Measurements from ENCODE around the gene MMEL1. TPM values are rescaled to one million over a fixed set of nuclear protein-coding genes. Genes with fewer than 3 reads are reported as not detected.

MMEL1 gene
- total RNA-seq, 2 experiments from 2014 or later, result 3.7 to 4.0 TPM

DNA sequence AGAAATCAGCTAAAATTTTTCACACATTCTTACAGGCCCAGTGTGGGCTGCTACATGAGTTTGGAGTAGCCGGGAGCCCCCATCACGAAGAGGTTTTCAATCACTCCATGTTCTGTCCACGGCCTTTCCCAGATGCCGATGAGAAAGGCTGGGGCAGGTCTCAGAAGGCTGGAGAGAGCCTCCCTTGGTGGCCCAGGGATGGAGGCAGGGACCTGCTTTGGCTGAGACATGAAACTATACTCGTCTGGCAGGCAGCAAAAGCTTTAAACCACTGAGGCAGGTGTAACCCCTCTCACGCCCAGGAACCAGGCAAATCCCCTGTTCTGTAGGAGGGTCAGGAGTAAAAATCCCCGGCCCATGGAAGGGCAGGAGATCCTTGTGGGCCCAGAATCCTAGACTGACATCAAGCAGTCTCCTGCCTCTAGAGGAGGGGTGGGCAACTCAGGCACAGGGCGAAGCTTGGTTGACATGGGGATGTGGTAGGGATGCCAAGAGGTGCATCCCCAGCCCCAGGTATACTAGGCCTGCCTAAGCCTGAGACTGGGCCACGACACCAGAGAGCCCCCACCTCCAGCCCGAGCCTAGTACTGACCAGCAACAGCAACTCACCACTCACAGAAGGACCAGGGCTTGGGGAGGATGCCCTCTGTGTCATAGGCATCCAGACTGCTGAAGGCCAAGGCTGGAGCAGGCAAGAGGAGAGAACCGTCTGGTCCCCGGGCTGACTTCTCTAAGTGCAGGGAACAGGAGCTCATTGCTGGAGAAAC, 9.1 kb downstream of the MMEL1 start:
- H3K4me3 Mint-ChIP-seq, result no peak overlapping the region
- H3K36me3 Mint-ChIP-seq (ENCODE audit: low read depth), result no peaks in the 10 kb centered on the region
- peaks cover 3% of the 10 kb centered on the region for H3K4me1 Mint-ChIP-seq (ENCODE audit: low read depth)
- no peaks in the 10 kb centered on the region for H3K9me3 Mint-ChIP-seq (ENCODE audit: insufficient read depth)
- H3K27ac Mint-ChIP-seq, result no peak overlapping the region
- DNase-seq (no peak), ATAC-seq (no peak)
- ChIA-PET POLR2A (no interaction called here), CTCF (no interaction called here)
- peaks cover 30% of the 10 kb centered on the region for H3K27me3 Mint-ChIP-seq (ENCODE audit: low read depth)

DNA sequence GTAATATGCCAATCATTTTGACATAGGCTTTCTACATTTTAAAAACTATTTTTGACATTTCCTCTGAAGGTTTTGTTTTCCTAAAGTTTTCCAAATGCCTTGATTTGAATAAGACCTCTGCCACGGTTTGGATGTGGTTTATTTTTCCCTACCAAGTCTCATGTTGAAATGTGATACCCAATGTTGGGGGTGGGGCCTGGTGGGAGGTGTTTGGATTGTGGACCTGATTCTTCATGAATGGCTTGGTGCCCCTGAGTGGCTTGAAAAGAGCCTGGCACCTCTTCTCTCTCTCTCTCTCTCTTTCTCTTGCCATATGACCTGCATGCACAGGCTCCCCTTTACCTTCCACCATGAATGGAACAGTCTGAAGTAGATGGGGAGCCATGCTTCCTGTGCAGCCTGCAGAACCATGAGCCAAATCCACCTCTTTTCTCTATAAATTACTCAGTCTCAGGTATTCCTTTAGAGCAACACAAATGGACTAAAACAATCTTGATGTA, 14.8 kb downstream of the MMEL1 start:
- Mint-ChIP-seq H3K9me3 (ENCODE audit: insufficient read depth) (peaks cover 17% of the 10 kb centered on the region), H3K4me3 (no peak overlapping the region), H3K36me3 (ENCODE audit: low read depth) (no peaks in the 10 kb centered on the region), H3K4me1 (ENCODE audit: low read depth) (peaks cover 3% of the 10 kb centered on the region), H3K27ac (no peak overlapping the region), H3K27me3 (ENCODE audit: low read depth) (peaks cover 5% of the 10 kb centered on the region)
- no peak for DNase-seq
- CTCF ChIA-PET, result no interaction called here
- ATAC-seq, result no peak
- POLR2A ChIA-PET, result no interaction called here

DNA sequence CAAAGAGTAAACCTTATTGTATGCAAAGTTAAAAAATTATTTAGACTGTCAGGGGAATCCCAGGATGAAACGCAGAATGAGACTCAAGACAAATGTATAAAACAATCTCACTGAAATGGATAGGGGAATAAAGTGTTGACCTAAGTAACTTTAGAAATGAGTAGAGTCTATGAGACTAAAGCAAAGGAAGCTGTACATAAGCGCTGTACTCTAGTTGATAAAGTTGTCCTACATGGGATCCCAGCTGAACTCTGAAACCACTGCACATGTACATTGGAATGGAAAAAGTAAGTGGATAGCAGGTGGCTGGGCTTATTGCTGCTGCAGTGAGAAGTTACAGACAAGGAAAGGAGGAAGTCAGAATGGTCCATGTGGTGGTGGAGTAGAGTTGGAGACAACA, 18.7 kb downstream of the MMEL1 start:
- peaks cover 3% of the 10 kb centered on the region for H3K27me3 Mint-ChIP-seq (ENCODE audit: low read depth)
- CTCF ChIA-PET, result no interaction called here
- H3K4me1 Mint-ChIP-seq (ENCODE audit: low read depth), result peaks cover 3% of the 10 kb centered on the region
- no peaks in the 10 kb centered on the region for H3K36me3 Mint-ChIP-seq (ENCODE audit: low read depth)
- no peak overlapping the region for H3K27ac Mint-ChIP-seq
- no peak overlapping the region for H3K4me3 Mint-ChIP-seq
- POLR2A ChIA-PET, result no interaction called here
- ATAC-seq (no peak), DNase-seq (no peak)
- peaks cover 17% of the 10 kb centered on the region for H3K9me3 Mint-ChIP-seq (ENCODE audit: insufficient read depth)

DNA sequence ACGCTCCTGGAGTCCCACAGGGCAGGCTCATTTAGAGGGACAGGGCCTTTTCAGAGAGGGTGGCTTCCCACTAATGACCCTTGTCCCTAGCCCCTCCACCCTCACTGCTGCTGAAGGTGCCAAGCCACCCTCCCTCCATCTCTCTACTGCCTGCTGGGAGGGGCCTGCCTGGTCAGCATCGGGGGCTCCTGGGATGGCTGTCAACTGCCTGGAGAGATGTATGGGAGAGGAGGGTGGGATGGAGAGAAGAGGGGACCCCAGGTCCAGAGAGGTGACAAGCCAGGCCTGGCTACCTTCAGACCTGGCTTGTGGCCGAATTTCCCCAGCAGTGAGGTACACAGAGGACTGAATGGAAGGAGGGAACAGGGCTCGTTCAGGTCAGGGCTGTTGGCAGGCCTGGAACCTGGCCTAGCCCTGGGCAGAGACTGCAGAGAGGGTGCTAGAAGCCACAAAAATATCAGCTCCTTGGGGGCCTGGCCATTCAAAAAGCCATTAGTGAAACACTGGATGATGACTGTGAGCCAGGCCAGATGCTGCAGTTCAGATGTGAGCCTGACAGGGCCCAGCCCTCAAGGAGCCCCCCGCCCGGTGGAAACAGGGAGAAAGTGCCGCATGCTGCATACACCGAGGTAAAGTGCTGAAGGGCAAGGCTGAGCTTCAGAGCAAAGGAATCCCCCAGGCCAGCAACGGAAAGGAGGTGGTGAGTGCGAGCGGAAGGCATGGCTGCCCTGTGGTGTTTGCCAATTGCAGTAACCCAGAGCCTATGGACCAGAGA, 20.0 kb downstream of the MMEL1 start:
- Mint-ChIP-seq H3K4me3 (no peak overlapping the region), H3K36me3 (ENCODE audit: low read depth) (no peaks in the 10 kb centered on the region), H3K27me3 (ENCODE audit: low read depth) (no peaks in the 10 kb centered on the region), H3K4me1 (ENCODE audit: low read depth) (peaks cover 3% of the 10 kb centered on the region), H3K27ac (no peak overlapping the region), H3K9me3 (ENCODE audit: insufficient read depth) (peaks cover 17% of the 10 kb centered on the region)
- DNase-seq (no peak), ATAC-seq (no peak)
- ChIA-PET POLR2A (no interaction called here), CTCF (no interaction called here)

DNA sequence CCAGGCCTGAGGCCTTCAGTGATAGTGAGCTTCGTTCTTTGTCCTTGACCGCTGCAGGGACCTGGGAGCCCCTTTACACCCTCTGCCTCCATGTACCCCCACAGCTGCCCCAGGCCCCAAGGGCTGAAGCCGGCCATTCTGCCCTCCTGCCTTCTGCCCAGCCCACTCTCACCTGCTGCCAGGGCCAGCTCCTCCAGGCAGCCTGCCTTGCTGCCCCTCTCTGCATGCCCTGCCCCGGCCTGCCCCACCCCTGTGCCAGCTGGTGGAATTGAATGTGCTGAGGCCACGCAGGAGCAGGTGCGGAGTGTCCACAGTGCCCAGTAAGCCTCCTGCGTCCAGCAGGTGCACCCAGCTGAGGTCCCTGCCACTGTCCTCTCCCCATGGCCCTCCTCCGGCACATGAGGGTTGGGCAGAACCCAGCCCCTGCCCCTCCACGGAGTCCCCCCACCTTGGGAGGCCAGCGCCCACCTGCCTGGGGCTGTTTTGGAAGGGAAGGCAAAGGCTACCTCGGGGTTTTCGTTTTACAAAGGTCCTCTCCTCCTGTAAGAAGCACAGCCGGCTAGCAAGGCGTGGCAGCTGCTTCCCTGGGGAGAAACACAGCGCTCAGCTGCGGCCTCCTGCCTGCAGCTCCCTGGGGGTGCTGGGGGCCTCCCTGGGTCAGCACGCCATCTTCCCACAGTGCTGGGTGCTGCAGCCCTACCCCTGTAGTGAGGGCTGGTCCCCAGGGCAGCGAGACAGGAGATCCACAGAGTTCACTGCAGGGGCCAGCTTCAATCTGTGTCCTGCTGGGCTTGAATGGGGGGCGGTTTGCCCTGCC, 21.0 kb downstream of the MMEL1 start:
- no peaks in the 10 kb centered on the region for H3K36me3 Mint-ChIP-seq (ENCODE audit: low read depth)
- H3K4me3 Mint-ChIP-seq, result no peak overlapping the region
- ATAC-seq (no peak), DNase-seq (no peak)
- no peak overlapping the region for H3K27ac Mint-ChIP-seq
- H3K4me1 Mint-ChIP-seq (ENCODE audit: low read depth), result peaks cover 3% of the 10 kb centered on the region
- H3K9me3 Mint-ChIP-seq (ENCODE audit: insufficient read depth), result peaks cover 17% of the 10 kb centered on the region
- ChIA-PET POLR2A (no interaction called here), CTCF (no interaction called here)
- H3K27me3 Mint-ChIP-seq (ENCODE audit: low read depth), result no peaks in the 10 kb centered on the region

DNA sequence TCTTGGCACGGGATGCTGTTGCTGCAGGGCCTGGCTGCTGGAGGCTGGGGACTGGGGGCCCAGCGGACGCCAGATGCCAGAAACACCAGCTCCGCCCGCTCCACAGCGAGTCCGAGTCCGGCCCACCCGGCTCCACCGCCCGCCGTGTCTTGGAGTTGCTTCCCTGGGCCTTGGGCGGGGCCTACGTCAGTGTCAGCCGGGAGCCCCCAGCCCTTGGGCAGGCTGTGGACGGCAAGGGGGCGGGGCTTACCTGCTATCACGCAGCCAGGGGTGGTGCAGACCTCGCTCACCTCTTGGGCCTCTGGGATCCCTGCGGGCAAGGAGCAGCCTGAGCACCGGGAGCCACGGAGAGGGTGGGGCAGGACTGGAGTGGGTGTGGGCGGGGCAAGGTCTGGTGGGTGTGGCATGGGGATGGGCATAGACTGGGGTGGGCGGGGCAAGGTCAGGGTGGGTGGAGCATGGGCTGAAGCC, 21.8 kb downstream of the MMEL1 start:
- Mint-ChIP-seq H3K27ac (no peak overlapping the region), H3K36me3 (ENCODE audit: low read depth) (no peaks in the 10 kb centered on the region), H3K9me3 (ENCODE audit: insufficient read depth) (peaks cover 10% of the 10 kb centered on the region), H3K27me3 (ENCODE audit: low read depth) (no peaks in the 10 kb centered on the region), H3K4me1 (ENCODE audit: low read depth) (no peaks in the 10 kb centered on the region), H3K4me3 (no peak overlapping the region)
- ATAC-seq (peak; percentile 64), DNase-seq (no peak)
- POLR2A ChIA-PET, result no interaction called here
- CTCF ChIA-PET, result no interaction called here

DNA sequence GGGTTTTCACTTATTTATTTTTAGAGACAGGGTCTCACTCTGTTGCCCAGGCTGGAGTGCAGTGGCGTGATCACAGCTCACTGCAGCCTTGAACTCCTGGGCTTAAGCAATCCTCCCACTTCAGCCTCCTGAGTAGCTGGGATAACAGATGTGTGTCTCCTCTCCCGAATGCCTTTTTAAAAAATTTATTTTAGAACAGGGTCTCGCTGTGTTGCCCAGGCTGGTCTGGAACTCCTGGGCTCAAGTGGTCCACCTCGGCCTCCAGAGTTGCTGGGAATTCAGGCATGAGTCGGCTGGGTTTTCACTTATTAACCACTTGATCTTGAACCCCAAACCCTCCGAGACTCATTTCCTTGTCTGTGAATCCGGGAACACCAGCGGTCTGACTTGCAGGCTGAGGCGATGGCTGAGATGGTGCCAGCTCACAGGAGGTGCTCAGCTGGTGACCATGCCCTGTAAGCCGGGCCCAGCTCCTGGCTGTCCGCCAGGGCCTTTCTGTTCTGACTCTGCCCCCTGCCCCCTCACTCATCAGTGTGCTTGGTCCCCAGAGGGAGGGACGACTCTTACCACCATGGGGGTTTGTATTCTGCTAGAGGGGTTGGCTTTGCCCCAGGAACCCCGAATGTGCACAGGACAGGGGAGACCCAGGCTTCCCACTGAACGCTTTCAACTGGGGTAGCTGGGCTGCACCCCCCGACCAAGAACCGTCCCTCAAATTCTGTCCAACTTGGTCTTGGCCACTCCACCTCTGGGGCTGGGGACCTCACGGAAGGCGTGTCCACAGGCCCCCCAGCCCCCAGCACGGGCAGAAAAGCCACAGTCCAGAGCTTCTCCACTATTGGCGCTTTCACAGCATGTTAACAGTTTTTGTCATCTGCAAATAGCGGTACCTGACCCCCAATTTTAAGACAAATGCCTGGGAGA, 22.5 kb downstream of the MMEL1 start:
- H3K4me3 Mint-ChIP-seq, result no peak overlapping the region
- POLR2A ChIA-PET, result no interaction called here
- ATAC-seq (no peak), DNase-seq (no peak)
- H3K9me3 Mint-ChIP-seq (ENCODE audit: insufficient read depth), result peaks cover 4% of the 10 kb centered on the region
- H3K27ac Mint-ChIP-seq, result no peak overlapping the region
- H3K27me3 Mint-ChIP-seq (ENCODE audit: low read depth), result no peaks in the 10 kb centered on the region
- CTCF ChIA-PET, result no interaction called here
- no peaks in the 10 kb centered on the region for H3K4me1 Mint-ChIP-seq (ENCODE audit: low read depth)
- H3K36me3 Mint-ChIP-seq (ENCODE audit: low read depth), result no peaks in the 10 kb centered on the region

GRCh38 chr1:2609319-2610035, 23.3 kb downstream of the MMEL1 start:
- Mint-ChIP-seq H3K27ac (no peak overlapping the region), H3K27me3 (ENCODE audit: low read depth) (no peaks in the 10 kb centered on the region), H3K9me3 (ENCODE audit: insufficient read depth) (no peaks in the 10 kb centered on the region), H3K4me3 (no peak overlapping the region), H3K36me3 (ENCODE audit: low read depth) (no peaks in the 10 kb centered on the region), H3K4me1 (ENCODE audit: low read depth) (no peaks in the 10 kb centered on the region)
- CTCF ChIA-PET, result no interaction called here
- no peak for DNase-seq
- ATAC-seq, result no peak
- POLR2A ChIA-PET, result no interaction called here

- DNase-seq (no peak), ATAC-seq (no peak)
- ChIA-PET CTCF (no interaction called here), POLR2A (no interaction called here)
- Mint-ChIP-seq H3K9me3 (ENCODE audit: insufficient read depth) (no peaks in the 10 kb centered on the region), H3K4me3 (no peak overlapping the region), H3K27ac (no peak overlapping the region), H3K27me3 (ENCODE audit: low read depth) (no peaks in the 10 kb centered on the region), H3K36me3 (ENCODE audit: low read depth) (no peaks in the 10 kb centered on the region), H3K4me1 (ENCODE audit: low read depth) (no peaks in the 10 kb centered on the region)
Measured at GRCh38 chr1:2607641-2608091, 25.1 kb downstream of the MMEL1 start.

GRCh38 chr1:2606881-2607621, 25.8 kb downstream of the MMEL1 start:
- ATAC-seq (no peak), DNase-seq (no peak)
- no peak overlapping the region for H3K27ac Mint-ChIP-seq
- no peaks in the 10 kb centered on the region for H3K4me1 Mint-ChIP-seq (ENCODE audit: low read depth)
- H3K4me3 Mint-ChIP-seq, result no peak overlapping the region
- H3K36me3 Mint-ChIP-seq (ENCODE audit: low read depth), result no peaks in the 10 kb centered on the region
- POLR2A ChIA-PET, result no interaction called here
- CTCF ChIA-PET, result no interaction called here
- H3K9me3 Mint-ChIP-seq (ENCODE audit: insufficient read depth), result no peaks in the 10 kb centered on the region
- H3K27me3 Mint-ChIP-seq (ENCODE audit: low read depth), result no peaks in the 10 kb centered on the region

All from activated CD8-positive, alpha-beta T cell treated with anti-CD3 and anti-CD28 coated beads, Interleukin-2, amount 10 ng/mL, durations not matched to agents 7 days and 5 days (primary cell).